ENCODE measurements around the gene CIROP.

GRCh38 chr14:23066855-23067744 is 37.7 kb downstream of the CIROP start:
- TF ChIP-seq CTCF (IDR thresholded peaks at IDR 0.05) (no peak), POLR2A (IDR thresholded peaks at IDR 0.05) (no peak)

Data from lower leg skin (tissue), 3 donors.